ENCODE data around the gene SELENON.
A peak's percentile ranks its signal among the peaks of the same experiment; 100 is the strongest.
"Not testable (repeated sequence)": the region's sequence is repeated elsewhere in the genome, so short reads cannot be mapped to it uniquely, and the experiment has no call there.

The SELENON gene

GRCh38 chr1:25817840-25818501 lies 18.0 kb downstream of the SELENON start:
- in situ Hi-C loops (cut with MboI; ENCODE audit: low pct_unique_long_range_greater_than_20kb, low sequenced_read_pairs): no loop called here

GRCh38 chr1:25818569-25818968 lies 18.6 kb downstream of the SELENON start:
- in situ Hi-C loops (cut with MboI; ENCODE audit: low pct_unique_long_range_greater_than_20kb, low sequenced_read_pairs): no loop called here
- DNase-seq: no peak

More at GRCh38 chr1:25817840-25818501, 18.0 kb downstream of the SELENON start:
- DNase-seq: no peak

- DNase-seq: peak; percentile 89
- in situ Hi-C loops (cut with MboI; ENCODE audit: low pct_unique_long_range_greater_than_20kb, low sequenced_read_pairs): no loop called here
Measured at GRCh38 chr1:25819491-25820246, 19.7 kb downstream of the SELENON start, which contains the start of gene MTFR1L. Gene MTFR1L, plus strand, starts transcription at chr1:25819954. Its CDS starts 3,151 bp downstream, at chr1:25823105.

GRCh38 chr1:25820247-25821111 lies 20.5 kb downstream of the SELENON start:
- peak; percentile 77 for DNase-seq
- in situ Hi-C loops (cut with MboI; ENCODE audit: low pct_unique_long_range_greater_than_20kb, low sequenced_read_pairs): no loop called here

- in situ Hi-C loops (cut with MboI; ENCODE audit: low pct_unique_long_range_greater_than_20kb, low sequenced_read_pairs): no loop called here
- no peak for DNase-seq
Measured at GRCh38 chr1:25821112-25821476, 21.1 kb downstream of the SELENON start.

GRCh38 chr1:25821630-25822091 lies 21.7 kb downstream of the SELENON start:
- no peak for DNase-seq

GRCh38 chr1:25825605-25826004 lies 25.6 kb downstream of the SELENON start:
- in situ Hi-C loops (cut with MboI; ENCODE audit: low pct_unique_long_range_greater_than_20kb, low sequenced_read_pairs): no loop called here

More at GRCh38 chr1:25821630-25822091, 21.7 kb downstream of the SELENON start:
- in situ Hi-C loops (cut with MboI; ENCODE audit: low pct_unique_long_range_greater_than_20kb, low sequenced_read_pairs): no loop called here

GRCh38 chr1:25826571-25826970 lies 26.6 kb downstream of the SELENON start:
- in situ Hi-C loops (cut with MboI; ENCODE audit: low pct_unique_long_range_greater_than_20kb, low sequenced_read_pairs): no loop called here
- no peak for DNase-seq

More at GRCh38 chr1:25825605-25826004, 25.6 kb downstream of the SELENON start:
- DNase-seq: no peak

GRCh38 chr1:25828491-25828890 lies 28.5 kb downstream of the SELENON start:
- in situ Hi-C loops (cut with MboI; ENCODE audit: low pct_unique_long_range_greater_than_20kb, low sequenced_read_pairs): no loop called here
- DNase-seq: no peak

GRCh38 chr1:25829046-25829445 lies 29.1 kb downstream of the SELENON start:
- in situ Hi-C loops (cut with MboI; ENCODE audit: low pct_unique_long_range_greater_than_20kb, low sequenced_read_pairs): no loop called here
- no peak for DNase-seq

- in situ Hi-C loops (cut with MboI; ENCODE audit: low pct_unique_long_range_greater_than_20kb, low sequenced_read_pairs): no loop called here
- peak; percentile 88 for DNase-seq
Measured at GRCh38 chr1:25831569-25832196, 31.7 kb downstream of the SELENON start.

GRCh38 chr1:25832336-25833037 lies 32.5 kb downstream of the SELENON start:
- in situ Hi-C loops (cut with MboI; ENCODE audit: low pct_unique_long_range_greater_than_20kb, low sequenced_read_pairs): no loop called here

GRCh38 chr1:25833158-25833557 lies 33.2 kb downstream of the SELENON start:
- no peak for DNase-seq
- in situ Hi-C loops (cut with MboI; ENCODE audit: low pct_unique_long_range_greater_than_20kb, low sequenced_read_pairs): no loop called here

More at GRCh38 chr1:25832336-25833037, 32.5 kb downstream of the SELENON start:
- no peak for DNase-seq

GRCh38 chr1:25834894-25835293 lies 34.9 kb downstream of the SELENON start:
- in situ Hi-C loops (cut with MboI; ENCODE audit: low pct_unique_long_range_greater_than_20kb, low sequenced_read_pairs): no loop called here
- no peak for DNase-seq

GRCh38 chr1:25836695-25837094 lies 36.7 kb downstream of the SELENON start:
- DNase-seq: no peak
- in situ Hi-C loops (cut with MboI; ENCODE audit: low pct_unique_long_range_greater_than_20kb, low sequenced_read_pairs): no loop called here

GRCh38 chr1:25837262-25837875 lies 37.4 kb downstream of the SELENON start:
- no peak for DNase-seq
- in situ Hi-C loops (cut with MboI; ENCODE audit: low pct_unique_long_range_greater_than_20kb, low sequenced_read_pairs): no loop called here

GRCh38 chr1:25839808-25840207 lies 39.8 kb downstream of the SELENON start:
- in situ Hi-C loops (cut with MboI; ENCODE audit: low pct_unique_long_range_greater_than_20kb, low sequenced_read_pairs); DNase-seq: not testable (repeated sequence)

GRCh38 chr1:25843483-25843882 lies 43.5 kb downstream of the SELENON start:
- in situ Hi-C loops (cut with MboI; ENCODE audit: low pct_unique_long_range_greater_than_20kb, low sequenced_read_pairs): no loop called here

More at GRCh38 chr1:25843483-25843882, 43.5 kb downstream of the SELENON start:
- no peak for DNase-seq
